ENCODE results near the gene PRIMA1.

GRCh38 chr14:93792391-93792790 is 4.1 kb upstream of the PRIMA1 start:
- TF ChIP-seq CTCF (IDR thresholded peaks at IDR 0.05; ENCODE audit: low read length) = no peak
- TF ChIP-seq EZH2 (IDR thresholded peaks at IDR 0.05; ENCODE audit: borderline replicate concordance, low read length) = no peak
